ENCODE measurements around the gene FARP2.

FARP2 gene

GRCh38 chr2:241364781-241365180, 8.7 kb downstream of the FARP2 start:
- Histone ChIP-seq H3K9me3 (ENCODE audit: insufficient read depth, low read depth, low read length) (no peaks in the 10 kb centered on the region), H3K4me1 (ENCODE audit: insufficient read depth, low read length, poor library complexity, severe bottlenecking) (peaks cover under 1% of the 10 kb centered on the region), H4K20me1 (ENCODE audit: insufficient read depth, low read length, poor library complexity, severe bottlenecking) (no peaks in the 10 kb centered on the region), H3K4me2 (ENCODE audit: low read depth, low read length, poor library complexity, severe bottlenecking) (no peak overlapping the region), H3K36me3 (ENCODE audit: insufficient read depth, low read length) (no peaks in the 10 kb centered on the region), H3K9ac (ENCODE audit: low read depth, low read length, poor library complexity, severe bottlenecking) (no peak overlapping the region), H3K9me2 (replicated peaks; ENCODE audit: low read depth, low read length) (no peaks in the 10 kb centered on the region), H3K27me3 (ENCODE audit: insufficient read depth, low read length, poor library complexity, severe bottlenecking) (no peaks in the 10 kb centered on the region), H3K4me3 (ENCODE audit: low read length, poor library complexity, severe bottlenecking) (no peak overlapping the region), H3F3A (ENCODE audit: low read depth) (no peaks in the 10 kb centered on the region), H2AFZ (ENCODE audit: low read length) (no peak overlapping the region), H3K79me2 (ENCODE audit: insufficient read depth, low read length) (no peaks in the 10 kb centered on the region; the same call in 1 of the 2 replicates)
- TF ChIP-seq EZH2phosphoT487 (IDR thresholded peaks at IDR 0.05; ENCODE audit: borderline replicate concordance) (no peak), CTCF (conservative IDR thresholded peaks at IDR 0.05; ENCODE audit: low read length) (no peak)

GRCh38 chr2:241366678-241367077, 10.6 kb downstream of the FARP2 start:
- H3F3A ChIP-seq (ENCODE audit: low read depth), result no peaks in the 10 kb centered on the region
- no peak overlapping the region for H3K4me3 ChIP-seq (ENCODE audit: low read length, poor library complexity, severe bottlenecking)
- no peak overlapping the region for H2AFZ ChIP-seq (ENCODE audit: low read length)
- H4K20me1 ChIP-seq (ENCODE audit: insufficient read depth, low read length, poor library complexity, severe bottlenecking), result no peaks in the 10 kb centered on the region
- no peaks in the 10 kb centered on the region for H3K4me1 ChIP-seq (ENCODE audit: insufficient read depth, low read length, poor library complexity, severe bottlenecking)
- no peaks in the 10 kb centered on the region for H3K27me3 ChIP-seq (ENCODE audit: insufficient read depth, low read length, poor library complexity, severe bottlenecking)
- H3K9me2 ChIP-seq (replicated peaks; ENCODE audit: low read depth, low read length), result no peaks in the 10 kb centered on the region
- TF ChIP-seq EZH2phosphoT487 (IDR thresholded peaks at IDR 0.05; ENCODE audit: borderline replicate concordance) (no peak), CTCF (conservative IDR thresholded peaks at IDR 0.05; ENCODE audit: low read length) (no peak)
- H3K9ac ChIP-seq (ENCODE audit: low read depth, low read length, poor library complexity, severe bottlenecking), result no peak overlapping the region
- H3K79me2 ChIP-seq (ENCODE audit: insufficient read depth, low read length), result no peaks in the 10 kb centered on the region; the same call in 1 of the 2 replicates
- no peaks in the 10 kb centered on the region for H3K9me3 ChIP-seq (ENCODE audit: insufficient read depth, low read depth, low read length)
- H3K4me2 ChIP-seq (ENCODE audit: low read depth, low read length, poor library complexity, severe bottlenecking), result no peak overlapping the region
- H3K36me3 ChIP-seq (ENCODE audit: insufficient read depth, low read length), result no peaks in the 10 kb centered on the region

- Histone ChIP-seq H3F3A (ENCODE audit: low read depth) (no peaks in the 10 kb centered on the region), H3K9ac (ENCODE audit: low read depth, low read length, poor library complexity, severe bottlenecking) (no peak overlapping the region), H3K4me3 (ENCODE audit: low read length, poor library complexity, severe bottlenecking) (no peak overlapping the region), H3K36me3 (ENCODE audit: insufficient read depth, low read length) (no peaks in the 10 kb centered on the region), H3K9me3 (ENCODE audit: insufficient read depth, low read depth, low read length) (no peaks in the 10 kb centered on the region), H3K9me2 (replicated peaks; ENCODE audit: low read depth, low read length) (no peaks in the 10 kb centered on the region), H2AFZ (ENCODE audit: low read length) (no peak overlapping the region), H3K79me2 (ENCODE audit: insufficient read depth, low read length) (no peaks in the 10 kb centered on the region; the same call in 1 of the 2 replicates), H3K4me2 (ENCODE audit: low read depth, low read length, poor library complexity, severe bottlenecking) (no peak overlapping the region), H4K20me1 (ENCODE audit: insufficient read depth, low read length, poor library complexity, severe bottlenecking) (no peaks in the 10 kb centered on the region), H3K27me3 (ENCODE audit: insufficient read depth, low read length, poor library complexity, severe bottlenecking) (no peaks in the 10 kb centered on the region), H3K4me1 (ENCODE audit: insufficient read depth, low read length, poor library complexity, severe bottlenecking) (no peaks in the 10 kb centered on the region)
- no peak for TF ChIP-seq CTCF (conservative IDR thresholded peaks at IDR 0.05; ENCODE audit: low read length)
- TF ChIP-seq EZH2phosphoT487 (IDR thresholded peaks at IDR 0.05; ENCODE audit: borderline replicate concordance), result no peak
Observed at GRCh38 chr2:241368643-241369042, 12.6 kb downstream of the FARP2 start.

Data from Loucy (cell line).